HG02840 (cell line): ENCODE results near the gene RNF148.
"Not testable (repeated sequence)": the region's sequence is repeated elsewhere in the genome, so short reads cannot be mapped to it uniquely, and the experiment has no call there.

ENCODE experiments used
- ATAC-seq: cut with Tn5 transposase; IDR thresholded peaks from one replicate; pipeline ENCODE4 v1.9.1; 2021; ENCODE audit warnings: mild to moderate bottlenecking, moderate library complexity, moderate number of reproducible peaks; ENCODE audit not compliant: unreplicated experiment, low FRiP score

Gene RNF148

GRCh38 chr7:122691569-122692235, 11.0 kb downstream of the RNF148 start:
- no peak for ATAC-seq

GRCh38 chr7:122689346-122690109, 13.2 kb downstream of the RNF148 start:
- ATAC-seq, result no peak

GRCh38 chr7:122688400-122688998, 14.2 kb downstream of the RNF148 start:
- no peak for ATAC-seq

GRCh38 chr7:122686360-122686878, 16.3 kb downstream of the RNF148 start:
- no peak for ATAC-seq

- ATAC-seq, result no peak
Measured at GRCh38 chr7:122684504-122684903, 18.2 kb downstream of the RNF148 start.

GRCh38 chr7:122682815-122683550, 19.7 kb downstream of the RNF148 start:
- ATAC-seq, result no peak

- not testable (repeated sequence) for ATAC-seq
Measured at GRCh38 chr7:122681186-122681585, 21.5 kb downstream of the RNF148 start.

- no peak for ATAC-seq
Measured at GRCh38 chr7:122679813-122680212, 22.9 kb downstream of the RNF148 start.

GRCh38 chr7:122679269-122679709, 23.4 kb downstream of the RNF148 start:
- ATAC-seq, result not testable (repeated sequence)

GRCh38 chr7:122677149-122677548, 25.6 kb downstream of the RNF148 start:
- no peak for ATAC-seq

- ATAC-seq, result no peak
Measured at GRCh38 chr7:122676466-122676865, 26.3 kb downstream of the RNF148 start.

- no peak for ATAC-seq
Measured at GRCh38 chr7:122675621-122676020, 27.1 kb downstream of the RNF148 start.

- ATAC-seq, result no peak
Measured at GRCh38 chr7:122675011-122675410, 27.7 kb downstream of the RNF148 start.

- ATAC-seq, result no peak
Measured at GRCh38 chr7:122674502-122674901, 28.2 kb downstream of the RNF148 start.

GRCh38 chr7:122673951-122674350, 28.8 kb downstream of the RNF148 start:
- ATAC-seq, result no peak

GRCh38 chr7:122672536-122672935, 30.2 kb downstream of the RNF148 start:
- ATAC-seq, result no peak

GRCh38 chr7:122663733-122664132, 39.0 kb downstream of the RNF148 start:
- no peak for ATAC-seq

GRCh38 chr7:122658856-122659255, 43.9 kb downstream of the RNF148 start:
- no peak for ATAC-seq

- no peak for ATAC-seq
Measured at GRCh38 chr7:122653685-122654084, 49.0 kb downstream of the RNF148 start.

- ATAC-seq, result no peak
Measured at GRCh38 chr7:122652876-122653275, 49.8 kb downstream of the RNF148 start.
